ENCODE data around the gene TMEM169. TPM values are rescaled to one million over a fixed set of nuclear protein-coding genes. Genes with fewer than 3 reads are reported as not detected.

TMEM169 gene
- total and polyA plus RNA-seq, 9 of the 15 experiments (the other 6 are each of a cell fraction or from before 2014, with no cell fraction given) = 0.01 to 0.09 (median 0.04) TPM; not detected in 5

- TF ChIP-seq REST (IDR thresholded peaks at IDR 0.05; ENCODE audit: borderline replicate concordance) (peak; percentile 11; the same call in 1 of the 2 replicates), REST (CRISPR knock-in tag; IDR thresholded peaks at IDR 0.05; ENCODE audit: low read depth) (no peak), RCOR1 (IDR thresholded peaks at IDR 0.05; ENCODE audit: borderline replicate concordance in 1 of 2, low read depth in 2 of 2, low read length in 2 of 2) (no peak), CREBBP (IDR thresholded peaks at IDR 0.05; ENCODE audit: low read depth, low read length) (no peak)
Observed at GRCh38 chr2:216151313-216152025, 69.8 kb downstream of the TMEM169 start (continued).

Other genes starting within 250 kb of the TMEM169 start
- gene MREG, start 68.4 kb upstream of the TMEM169 start, total RNA-seq (2014; rRNA removed) = 2.9 and 3.6 TPM in 2 replicates
- 2.3 and 2.8 TPM in 2 replicates for gene MREG, start 68.4 kb upstream of the TMEM169 start, total RNA-seq (2014; rRNA removed; fragmentation: Illumina TruSeq; extraction: Trizol)
- gene MREG, start 68.4 kb upstream of the TMEM169 start, total RNA-seq (2015; rRNA removed; fragmentation: Illumina TruSeq; extraction: Trizol) = 2.0 and 2.1 TPM in 2 replicates
- 3.5 and 3.8 TPM in 2 replicates for gene MREG, start 68.4 kb upstream of the TMEM169 start, total RNA-seq (2021)
- 1.5 and 2.3 TPM in 2 replicates for gene MREG, start 68.4 kb upstream of the TMEM169 start, polyA plus RNA-seq (2011; rRNA removed)
- 1.2 and 2.8 TPM in 2 replicates for gene MREG, start 68.4 kb upstream of the TMEM169 start, polyA plus RNA-seq (2014; fragmentation: Illumina TruSeq; extraction: Trizol)
- 1 to 10 TPM in 1 of 2 experiments, under 1 TPM in 1; 0.77 to 1.0 TPM for gene MREG, start 68.4 kb upstream of the TMEM169 start, polyA plus RNA-seq (2014; fragmentation: Nextera tagmentation; extraction: Ambion mirVana)
- gene MREG, start 68.4 kb upstream of the TMEM169 start, polyA plus RNA-seq (2014; rRNA removed) = 2.0 and 2.8 TPM in 2 replicates
- gene PECR, start 110 bp upstream of the TMEM169 start, total RNA-seq (2014; rRNA removed) = 9.0 and 10.1 TPM in 2 replicates
- gene PECR, start 110 bp upstream of the TMEM169 start, total RNA-seq (2014; rRNA removed; fragmentation: Illumina TruSeq; extraction: Trizol) = 7.6 and 7.8 TPM in 2 replicates
- 8.2 and 8.4 TPM in 2 replicates for gene PECR, start 110 bp upstream of the TMEM169 start, total RNA-seq (2015; rRNA removed; fragmentation: Illumina TruSeq; extraction: Trizol)
- gene PECR, start 110 bp upstream of the TMEM169 start, total RNA-seq (2021) = 6.2 and 6.8 TPM in 2 replicates
- gene PECR, start 110 bp upstream of the TMEM169 start, polyA plus RNA-seq (2011; rRNA removed) = 7.0 and 9.0 TPM in 2 replicates
- gene PECR, start 110 bp upstream of the TMEM169 start, polyA plus RNA-seq (2014; fragmentation: Illumina TruSeq; extraction: Trizol) = 8.2 and 8.4 TPM in 2 replicates
- 1 to 10 TPM; 1.1 to 2.0 TPM for gene PECR, start 110 bp upstream of the TMEM169 start, polyA plus RNA-seq (2014; fragmentation: Nextera tagmentation; extraction: Ambion mirVana)
- gene PECR, start 110 bp upstream of the TMEM169 start, polyA plus RNA-seq (2014; rRNA removed) = 8.7 and 10.3 TPM in 2 replicates
- gene XRCC5, start 27.4 kb downstream of the TMEM169 start, total RNA-seq (2014; rRNA removed) = 189 and 191 TPM in 2 replicates
- 334 and 394 TPM in 2 replicates for gene XRCC5, start 27.4 kb downstream of the TMEM169 start, total RNA-seq (2014; rRNA removed; fragmentation: Illumina TruSeq; extraction: Trizol)
- gene XRCC5, start 27.4 kb downstream of the TMEM169 start, total RNA-seq (2015; rRNA removed; fragmentation: Illumina TruSeq; extraction: Trizol) = 274 and 297 TPM in 2 replicates
- gene XRCC5, start 27.4 kb downstream of the TMEM169 start, total RNA-seq (2021) = 283 and 290 TPM in 2 replicates
- gene XRCC5, start 27.4 kb downstream of the TMEM169 start, polyA plus RNA-seq (2011; rRNA removed) = 398 and 551 TPM in 2 replicates
- gene XRCC5, start 27.4 kb downstream of the TMEM169 start, polyA plus RNA-seq (2014; fragmentation: Illumina TruSeq; extraction: Trizol) = 252 and 289 TPM in 2 replicates
- 100 to 1,000 TPM; 325 to 369 TPM for gene XRCC5, start 27.4 kb downstream of the TMEM169 start, polyA plus RNA-seq (2014; fragmentation: Nextera tagmentation; extraction: Ambion mirVana)
- 156 and 168 TPM in 2 replicates for gene XRCC5, start 27.4 kb downstream of the TMEM169 start, polyA plus RNA-seq (2014; rRNA removed)

All from K562 (cell line).